DMS79 treated with DMSO at 0.1 percent for 48 hours (cell line): ENCODE results near the gene ATP5IF1.

ENCODE experiments used
- DNase-seq: peaks from one replicate; lab custom pipeline; 2025; lab: John Stamatoyannopoulos, UW

The ATP5IF1 gene

GRCh38 chr1:28265577-28265976, 29.7 kb downstream of the ATP5IF1 start:
- DNase-seq: no peak

- DNase-seq: no peak
Measured at GRCh38 chr1:28266920-28267322, 31.0 kb downstream of the ATP5IF1 start.

- no peak for DNase-seq
Measured at GRCh38 chr1:28267633-28268032, 31.7 kb downstream of the ATP5IF1 start.

GRCh38 chr1:28269529-28269928, 33.6 kb downstream of the ATP5IF1 start:
- DNase-seq: no peak

- no peak for DNase-seq
Measured at GRCh38 chr1:28272215-28272852, 36.4 kb downstream of the ATP5IF1 start.

- no peak for DNase-seq
Measured at GRCh38 chr1:28273216-28273860, 37.4 kb downstream of the ATP5IF1 start.

- no peak for DNase-seq
Measured at GRCh38 chr1:28278763-28279162, 42.8 kb downstream of the ATP5IF1 start.

GRCh38 chr1:28279721-28280120, 43.8 kb downstream of the ATP5IF1 start:
- no peak for DNase-seq

GRCh38 chr1:28280501-28280900, 44.6 kb downstream of the ATP5IF1 start:
- DNase-seq: no peak

- DNase-seq: no peak
Measured at GRCh38 chr1:28280977-28281381, 45.1 kb downstream of the ATP5IF1 start.

GRCh38 chr1:28281608-28282425, 45.9 kb downstream of the ATP5IF1 start:
- DNase-seq: no peak

GRCh38 chr1:28282426-28283407, 46.8 kb downstream of the ATP5IF1 start:
- DNase-seq: no peak

GRCh38 chr1:28286111-28286510, 50.2 kb downstream of the ATP5IF1 start:
- no peak for DNase-seq
